H1 (cell line): ENCODE data around the gene GGN. TPM values are rescaled to one million over a fixed set of nuclear protein-coding genes. Genes with fewer than 3 reads are reported as not detected.
A peak's percentile ranks its signal among the peaks of the same experiment; 100 is the strongest.

Experiments
- CTCF ChIA-PET: fragments of 300-600 bp; sonication (Branson Sonifier 250); formaldehyde crosslinking; loops from one replicate; lab custom pipeline; 2021; ENCODE audit not compliant: partially characterized antibody; lab: Charles Lee
- POLR2A ChIA-PET: fragments of 300-600 bp; sonication (Branson Sonifier 250); formaldehyde crosslinking; loops from one replicate; lab custom pipeline; 2021; ENCODE audit warnings: inconsistent platforms; ENCODE audit not compliant: partially characterized antibody; lab: Charles Lee
- DNase-seq, 2 experiments: peaks; one replicate each; pipeline versions ENCODE4 v3.0.0 to v3.0.0-alpha.2; 2010 to 2022; ENCODE audit warnings: low spot score in 2 of 2, low read depth in 1 of 2, mixed read lengths in 1 of 2
- FAIRE-seq: peaks from 2 replicates; lab custom pipeline; 2011; peaks lifted over from hg19 to GRCh38; lab: Jason Lieb, UNC
- H2AFZ ChIP-seq: 2 replicates; pipeline ENCODE4 v1.8.1; 2012; ENCODE audit warnings: low read length, inconsistent platforms
- H2AK5ac ChIP-seq: 2 replicates; pipeline ENCODE4 v1.6.1; 2013; ENCODE audit warnings: low read depth, low read length
- H2BK120ac ChIP-seq: replicated peaks from 2 replicates; pipeline ENCODE3; 2013; ENCODE audit warnings: low read depth, low read length, inconsistent platforms
- H2BK12ac ChIP-seq: 2 replicates; pipeline ENCODE4 v1.6.1; 2013; ENCODE audit warnings: low read depth, low read length
- H2BK15ac ChIP-seq: 2 replicates; pipeline ENCODE4 v1.6.1; 2013; ENCODE audit warnings: low read length
- H2BK20ac ChIP-seq: 2 replicates; pipeline ENCODE4 v1.6.1; 2013; ENCODE audit warnings: low read length
- H2BK5ac ChIP-seq: 2 replicates; pipeline ENCODE4 v1.6.1; 2013; ENCODE audit warnings: low read depth, low read length
- H3K14ac ChIP-seq: 2 replicates; pipeline ENCODE4 v1.6.1; 2013; ENCODE audit warnings: inconsistent platforms; ENCODE audit not compliant: insufficient read length
- H3K18ac ChIP-seq: 2 replicates; pipeline ENCODE4 v1.6.1; 2013; ENCODE audit warnings: low read length; ENCODE audit errors: extremely low read depth
- H3K23ac ChIP-seq: 2 replicates; pipeline ENCODE4 v1.6.1; 2013; ENCODE audit warnings: inconsistent platforms; ENCODE audit not compliant: insufficient read length
- H3K23me2 ChIP-seq: 2 replicates; pipeline ENCODE4 v1.6.1; 2013; ENCODE audit warnings: low read depth, low read length
- H3K27ac ChIP-seq: 2 replicates; pipeline ENCODE4 v1.6.1; 2011; ENCODE audit warnings: low read depth, low read length, inconsistent platforms
- H3K27me3 ChIP-seq, 4 experiments: replicated peaks in 1 of 4; 1 replicate in 1 of 4; 2 replicates in 3 of 4; pipeline versions ENCODE4 v1.6.1 to v1.8.1; 2011 to 2013; ENCODE audit warnings: low read length in 3 of 4, mild to moderate bottlenecking in 3 of 4, inconsistent platforms in 2 of 4, mixed read lengths in 2 of 4, moderate library complexity in 1 of 4; ENCODE audit not compliant: control insufficient read depth in 3 of 4, insufficient read depth in 3 of 4; ENCODE audit errors: extremely low read depth in 1 of 4
- H3K36me3 ChIP-seq, 4 experiments: 2 replicates each; pipeline versions ENCODE4 v1.6.1 to v1.8.1; 2011 to 2013; ENCODE audit warnings: mild to moderate bottlenecking in 4 of 4, low read length in 3 of 4, moderate library complexity in 2 of 4, control low read depth in 1 of 4, inconsistent platforms in 1 of 4; ENCODE audit not compliant: insufficient read depth in 4 of 4, control insufficient read depth in 2 of 4
- H3K4ac ChIP-seq: replicated peaks from 2 replicates; pipeline ENCODE3; 2013; ENCODE audit warnings: low read length, low read depth, mixed read lengths, inconsistent platforms; ENCODE audit not compliant: insufficient read length
- H3K4me1 ChIP-seq, 4 experiments: replicated peaks in 1 of 4; 1 replicate in 1 of 4; 2 replicates in 3 of 4; pipeline versions ENCODE4 v1.6.1 to v1.8.1; 2011 to 2013; ENCODE audit warnings: low read length in 3 of 4, inconsistent platforms in 2 of 4, mixed read lengths in 1 of 4; ENCODE audit not compliant: insufficient read depth in 4 of 4, control insufficient read depth in 3 of 4
- H3K4me2 ChIP-seq, 2 experiments: 2 replicates each; pipeline versions ENCODE4 v1.6.1 to v1.8.1; 2011 to 2013; ENCODE audit warnings: low read depth in 2 of 2, low read length in 2 of 2, control low read depth in 1 of 2, inconsistent platforms in 1 of 2, mild to moderate bottlenecking in 1 of 2; ENCODE audit not compliant: insufficient read depth in 1 of 2
- H3K4me3 ChIP-seq, 4 experiments: fragments of 200-600, 300-600 bp in 1 of 4; sonication (generic), shearing (Covaris generic), sonication (Bioruptor Twin) in 1 of 4; 2 replicates each; pipeline versions ENCODE4 v1.5.1 to v1.8.1; 2011 to 2016; ENCODE audit warnings: low read length in 4 of 4, low read depth in 3 of 4, control low read depth in 2 of 4, inconsistent platforms in 2 of 4, mild to moderate bottlenecking in 2 of 4, mixed read lengths in 1 of 4, moderate library complexity in 1 of 4; ENCODE audit not compliant: insufficient read depth in 2 of 4; ENCODE audit errors: extremely low read depth in 1 of 4
- H3K56ac ChIP-seq: replicated peaks from 2 replicates; pipeline ENCODE3; 2013; ENCODE audit warnings: low read depth, mild to moderate bottlenecking, mixed read lengths, low read length, inconsistent platforms; ENCODE audit not compliant: insufficient read length
- H3K79me1 ChIP-seq: 2 replicates; pipeline ENCODE4 v1.6.1; 2013; ENCODE audit warnings: low read depth, low read length, control low read depth
- H3K79me2 ChIP-seq, 2 experiments: 2 replicates each; pipeline versions ENCODE4 v1.6.1 to v1.8.1; 2012 to 2013; ENCODE audit warnings: low read length in 2 of 2, mild to moderate bottlenecking in 2 of 2, inconsistent platforms in 1 of 2; ENCODE audit not compliant: insufficient read depth in 2 of 2, control insufficient read depth in 1 of 2
- H3K9ac ChIP-seq, 4 experiments: replicated peaks in 1 of 4; 1 replicate in 1 of 4; 2 replicates in 3 of 4; pipeline versions ENCODE4 v1.6.1 to v1.8.1; 2011 to 2013; ENCODE audit warnings: low read depth in 3 of 4, low read length in 3 of 4, control low read depth in 2 of 4, mild to moderate bottlenecking in 2 of 4, moderate library complexity in 2 of 4, inconsistent platforms in 1 of 4; ENCODE audit errors: extremely low read depth in 1 of 4
- H3K9me3 ChIP-seq, 2 experiments: 2 replicates each; pipeline versions ENCODE4 v1.6.1 to v1.8.1; 2012 to 2013; ENCODE audit warnings: mild to moderate bottlenecking in 2 of 2, moderate library complexity in 2 of 2, control low read depth in 1 of 2, inconsistent platforms in 1 of 2, low read depth in 1 of 2, low read length in 1 of 2, mixed read lengths in 1 of 2; ENCODE audit not compliant: insufficient read depth in 2 of 2
- H4K20me1 ChIP-seq, 2 experiments: replicated peaks in 1 of 2; 2 replicates each; pipeline versions ENCODE3 to v1.8.1; 2011 to 2013; ENCODE audit warnings: inconsistent platforms in 2 of 2, low read length in 2 of 2, mild to moderate bottlenecking in 1 of 2; ENCODE audit not compliant: insufficient read depth in 2 of 2, control insufficient read depth in 1 of 2
- H4K5ac ChIP-seq: 2 replicates; pipeline ENCODE4 v1.6.1; 2013; ENCODE audit warnings: low read length, low read depth, mixed read lengths, inconsistent platforms; ENCODE audit not compliant: insufficient read length
- H4K8ac ChIP-seq: 2 replicates; pipeline ENCODE4 v1.8.0; 2013; ENCODE audit warnings: mild to moderate bottlenecking, moderate library complexity, low read length, inconsistent platforms; ENCODE audit not compliant: insufficient read depth; ENCODE audit errors: extremely low read depth
- H4K91ac ChIP-seq: replicated peaks from 2 replicates; pipeline ENCODE3; 2013; ENCODE audit warnings: low read length, mixed read lengths, inconsistent platforms; ENCODE audit not compliant: insufficient read length
- BRCA1 ChIP-seq: IDR thresholded peaks from 2 replicates; pipeline ENCODE4 v1.6.1; 2012; ENCODE audit warnings: low read depth, low read length, improper control_type of control experiment
- HDAC2 ChIP-seq, 2 experiments: fragments of 300-600 bp in 1 of 2; sonication (generic) in 1 of 2; IDR thresholded peaks; 2 replicates each; pipeline ENCODE4 v1.6.1; 2011 to 2012; ENCODE audit warnings: low read depth in 2 of 2, low read length in 2 of 2, mild to moderate bottlenecking in 2 of 2, moderate library complexity in 2 of 2, borderline replicate concordance in 1 of 2, inconsistent platforms in 1 of 2
- JUN ChIP-seq: IDR thresholded peaks from 2 replicates; pipeline ENCODE4 v1.6.1; 2011; ENCODE audit warnings: low read depth, mild to moderate bottlenecking, improper control_type of control experiment, low read length
- NANOG ChIP-seq: IDR thresholded peaks from 2 replicates; pipeline ENCODE4 v1.6.1; 2011; ENCODE audit warnings: low read length, low read depth, mild to moderate bottlenecking, inconsistent platforms; ENCODE audit not compliant: insufficient read depth, poor library complexity, severe bottlenecking
- SAP30 ChIP-seq: fragments of 300-600 bp; sonication (generic); IDR thresholded peaks from 2 replicates; pipeline ENCODE4 v1.7.1; 2012; ENCODE audit warnings: low read length, moderate library complexity, mild to moderate bottlenecking, inconsistent platforms; ENCODE audit not compliant: insufficient read depth, insufficient replicate concordance
- SP4 ChIP-seq: IDR thresholded peaks from 2 replicates; pipeline ENCODE4 v1.6.1; 2012; ENCODE audit warnings: low read length, inconsistent platforms
- TAF1 ChIP-seq: IDR thresholded peaks from 2 replicates; pipeline ENCODE4 v1.6.1; 2011; ENCODE audit warnings: mild to moderate bottlenecking, low read depth, low read length
- ZNF274 ChIP-seq: IDR thresholded peaks from 2 replicates; pipeline ENCODE4 v1.7.0; 2012; ENCODE audit warnings: low read length, borderline replicate concordance; ENCODE audit errors: extremely low read depth
- WGBS, 2 experiments: shearing (Covaris generic) in 1 of 2; methylation state at CpG; one replicate each; pipeline versions ENCODE4 v1.1.6 to v1.1.7; 2013 to 2015; ENCODE audit warnings: low lambda C conversion rate in 2 of 2, mixed read lengths in 2 of 2, inconsistent platforms in 1 of 2, low coverage in 1 of 2, missing lambda C conversion rate in 1 of 2; ENCODE audit not compliant: insufficient replicate concordance in 2 of 2, insufficient coverage in 1 of 2, insufficient read length in 1 of 2; ENCODE audit errors: extremely low coverage in 1 of 2, missing lambda C conversion rate in 1 of 2; 5-methylcytosine and 5-hydroxymethylcytosine counted together
- polyA plus RNA-seq, 7 experiments: library from polyadenylated mRNA; depleted of rRNA in 3 of 7; stranded (reverse) in 5 of 7; unstranded in 2 of 7; fragments of >200 nt in 5 of 7; fragments of 200-250 nt in 2 of 7; gene quantifications; 1 replicate in 5 of 7; 2 replicates in 1 of 7; 4 replicates in 1 of 7; pipeline versions ENCODE4 v1.2.1 to v1.2.3, GENCODE V29; 2011 to 2013; ENCODE audit warnings: missing spikeins in 2 of 7, mixed read lengths in 2 of 7
- total RNA-seq: library from RNA; stranded (reverse); fragmentation: NEBNext Ultra II Directional; extraction: Animal tissue kit (Norgen Biotek cat#: 25700); gene quantifications from 2 replicates; pipeline ENCODE4 v1.2.1, GENCODE V29; 2021
- TF ChIP-seq, protein P1 (sequence below): IDR thresholded peaks from 2 replicates; pipeline ENCODE4 v1.6.1; 2012; ENCODE audit warnings: low read length, inconsistent platforms

GGN gene
- total and polyA plus RNA-seq, 2 of the 8 experiments (the other 6 are each of a cell fraction or from before 2014, with no cell fraction given): 0.47 to 1.2 TPM

DNA sequence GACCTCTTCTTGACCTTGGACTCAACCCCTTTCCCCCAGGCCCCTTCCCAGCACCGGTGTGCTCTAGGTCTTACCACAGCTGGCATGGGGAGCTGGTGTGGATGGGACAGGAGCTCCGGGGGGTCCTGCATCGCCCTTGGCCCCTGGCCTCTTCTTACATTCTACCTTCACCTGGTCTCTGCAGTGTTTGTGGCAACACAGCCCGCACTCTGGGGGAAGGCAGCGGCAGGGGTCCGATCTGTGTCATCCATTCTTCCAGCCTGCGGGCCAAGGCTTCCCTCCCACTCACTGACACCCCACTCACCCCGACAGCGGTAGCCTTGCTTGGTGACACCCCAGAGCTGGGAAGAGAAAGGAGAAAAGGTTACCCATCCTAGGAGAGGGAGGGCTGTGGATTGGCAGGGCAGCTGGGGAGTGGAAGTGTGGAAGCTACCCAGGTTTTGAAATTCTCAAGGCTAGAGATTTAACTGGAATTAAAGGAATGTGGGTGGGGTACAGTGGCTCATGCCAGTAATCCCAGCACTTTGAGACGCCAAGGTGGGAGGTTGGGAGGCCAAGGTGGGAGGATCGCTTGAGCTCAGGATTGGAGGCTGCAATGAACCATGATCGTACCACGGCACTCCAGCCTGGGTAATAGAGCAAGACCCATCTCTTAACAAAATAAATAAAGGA lies 23.3 kb upstream of the GGN start:
- H3K23ac ChIP-seq: no peak overlapping the region
- TF ChIP-seq HDAC2 (IDR thresholded peaks at IDR 0.05; ENCODE audit: borderline replicate concordance in 1 of 2, low read depth in 2 of 2, low read length in 2 of 2) (no peak), ZNF274 (no peak), BRCA1 (no peak), JUN (no peak), NANOG (no peak), SP4 (no peak), TAF1 (no peak), SAP30 (no peak)
- TF ChIP-seq, protein P1, sequence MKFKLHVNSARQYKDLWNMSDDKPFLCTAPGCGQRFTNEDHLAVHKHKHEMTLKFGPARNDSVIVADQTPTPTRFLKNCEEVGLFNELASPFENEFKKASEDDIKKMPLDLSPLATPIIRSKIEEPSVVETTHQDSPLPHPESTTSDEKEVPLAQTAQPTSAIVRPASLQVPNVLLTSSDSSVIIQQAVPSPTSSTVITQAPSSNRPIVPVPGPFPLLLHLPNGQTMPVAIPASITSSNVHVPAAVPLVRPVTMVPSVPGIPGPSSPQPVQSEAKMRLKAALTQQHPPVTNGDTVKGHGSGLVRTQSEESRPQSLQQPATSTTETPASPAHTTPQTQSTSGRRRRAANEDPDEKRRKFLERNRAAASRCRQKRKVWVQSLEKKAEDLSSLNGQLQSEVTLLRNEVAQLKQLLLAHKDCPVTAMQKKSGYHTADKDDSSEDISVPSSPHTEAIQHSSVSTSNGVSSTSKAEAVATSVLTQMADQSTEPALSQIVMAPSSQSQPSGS: no peak

More for the DNA sequence above, 23.3 kb upstream of the GGN start:
- no peak overlapping the region for H2BK12ac ChIP-seq
- H2BK20ac ChIP-seq: no peak overlapping the region
- H3K18ac ChIP-seq: peak overlapping the region; percentile 78; the same call in 1 of the 2 replicates
- no peaks in the 10 kb centered on the region for H3K23me2 ChIP-seq
- ChIA-PET CTCF (interaction anchor here (0.6 to 5.7 kb wide), 3 partner anchors 8 to 490 kb away, joined by 3 to 32 read pairs (median 4); partner anchors contain the start of gene FAM98C), POLR2A (interaction anchor here (1.0 to 1.7 kb wide), 2 partner anchors 13 to 23 kb away, joined by 3 to 5 read pairs; partner anchors contain the start of genes GGN and SPRED3)
- no peak overlapping the region for H3K4me3 ChIP-seq
- no peaks in the 10 kb centered on the region for H3K36me3 ChIP-seq
- DNase-seq (no peak), FAIRE-seq (no peak)
- H3K9me3 ChIP-seq: no peaks in the 10 kb centered on the region
- 91% methylated on average over 12 of the region's 13 CpGs; no CpG with 5 or more reads in 1 of the 2 experiments for WGBS, 2 experiments
- H3K4ac ChIP-seq: no peak overlapping the region
- H2BK15ac ChIP-seq: no peak overlapping the region
- H2BK120ac ChIP-seq: no peak overlapping the region
- H3K79me2 ChIP-seq: no peaks in the 10 kb centered on the region
- H2AFZ ChIP-seq: no peak overlapping the region
- no peaks in the 10 kb centered on the region; the same call in 1 of the 2 replicates for H3K79me1 ChIP-seq
- H2AK5ac ChIP-seq: no peak overlapping the region
- no peak overlapping the region for H4K5ac ChIP-seq
- no peak overlapping the region for H2BK5ac ChIP-seq
- no peak overlapping the region for H3K9ac ChIP-seq
- no peaks in the 10 kb centered on the region for H4K20me1 ChIP-seq
- no peak overlapping the region for H3K4me2 ChIP-seq
- H3K14ac ChIP-seq: no peak overlapping the region
- no peak overlapping the region for H3K56ac ChIP-seq
- no peak overlapping the region for H3K27ac ChIP-seq
- H3K4me1 ChIP-seq: peaks cover 0 to 3% (median 0%) of the 10 kb centered on the region in 4 experiments; a peak in 1 of 7 replicates
- peaks cover 0 to 2% (median 0%) of the 10 kb centered on the region in 4 experiments; a peak in 1 of 7 replicates for H3K27me3 ChIP-seq
- no peak overlapping the region; the same call in none of the 2 replicates for H4K8ac ChIP-seq
- no peak overlapping the region for H4K91ac ChIP-seq
